Dermis microvascular lymphatic vessel endothelial cell (primary cell): Measurements from ENCODE around the gene UAP1L1. TPM values are rescaled to one million over a fixed set of nuclear protein-coding genes. Genes with fewer than 3 reads are reported as not detected.
A peak's percentile ranks its signal among the peaks of the same experiment; 100 is the strongest.
"Not testable (repeated sequence)": the region's sequence is repeated elsewhere in the genome, so short reads cannot be mapped to it uniquely, and the experiment has no call there.

Experiments used
- DNase-seq, 2 donors: peaks; one replicate each; pipeline versions ENCODE4 v3.0.0 to v3.0.0-alpha.2; 2010; ENCODE audit warnings: low read depth in 2 of 2
- total RNA-seq: library from RNA; depleted of rRNA; stranded (reverse); fragments of >200 nt; gene quantifications from 2 replicates; pipeline ENCODE4 v1.2.1, GENCODE V29; 2014

Gene UAP1L1
- 12.8 and 30.1 TPM in 2 replicates for total RNA-seq

DNA sequence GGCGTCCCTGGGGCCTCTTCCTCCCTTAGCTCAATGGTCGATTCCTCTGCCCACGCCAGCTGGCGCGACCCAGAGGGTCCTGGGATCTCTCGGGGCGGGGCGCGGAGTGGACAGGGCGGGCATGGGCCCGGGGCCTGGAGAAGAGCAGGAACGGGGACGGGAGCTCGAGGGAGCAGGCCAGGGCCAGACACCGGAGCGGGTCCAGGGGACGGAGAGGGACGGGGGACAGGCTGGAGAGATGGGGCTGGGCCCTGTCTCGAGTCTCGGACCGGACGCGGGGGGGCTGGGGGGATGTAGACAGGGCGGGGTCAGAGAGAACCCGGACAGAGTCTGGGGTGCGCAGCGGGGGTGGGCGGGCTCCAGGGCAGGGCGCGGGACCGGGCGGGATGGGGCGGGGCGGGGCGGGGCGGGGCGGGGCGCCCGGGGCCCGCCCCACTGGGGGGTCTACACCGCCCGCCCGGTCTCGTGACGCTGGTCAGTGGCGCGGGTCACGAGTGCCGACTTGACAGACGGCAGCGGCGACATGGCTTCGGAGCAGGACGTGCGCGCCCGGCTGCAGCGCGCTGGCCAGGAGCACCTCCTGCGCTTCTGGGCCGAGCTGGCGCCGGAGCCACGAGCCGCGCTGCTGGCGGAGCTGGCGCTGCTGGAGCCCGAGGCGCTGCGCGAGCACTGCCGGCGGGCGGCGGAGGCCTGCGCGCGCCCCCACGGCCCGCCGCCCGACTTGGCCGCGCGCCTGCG is at the start of gene UAP1L1:
Gene UAP1L1, plus strand, starts transcription at position 508 of the 738 bp plus-strand sequence. Its CDS starts 16 bp downstream, at position 524.
- peak; percentile 34 to 81 for DNase-seq

DNA sequence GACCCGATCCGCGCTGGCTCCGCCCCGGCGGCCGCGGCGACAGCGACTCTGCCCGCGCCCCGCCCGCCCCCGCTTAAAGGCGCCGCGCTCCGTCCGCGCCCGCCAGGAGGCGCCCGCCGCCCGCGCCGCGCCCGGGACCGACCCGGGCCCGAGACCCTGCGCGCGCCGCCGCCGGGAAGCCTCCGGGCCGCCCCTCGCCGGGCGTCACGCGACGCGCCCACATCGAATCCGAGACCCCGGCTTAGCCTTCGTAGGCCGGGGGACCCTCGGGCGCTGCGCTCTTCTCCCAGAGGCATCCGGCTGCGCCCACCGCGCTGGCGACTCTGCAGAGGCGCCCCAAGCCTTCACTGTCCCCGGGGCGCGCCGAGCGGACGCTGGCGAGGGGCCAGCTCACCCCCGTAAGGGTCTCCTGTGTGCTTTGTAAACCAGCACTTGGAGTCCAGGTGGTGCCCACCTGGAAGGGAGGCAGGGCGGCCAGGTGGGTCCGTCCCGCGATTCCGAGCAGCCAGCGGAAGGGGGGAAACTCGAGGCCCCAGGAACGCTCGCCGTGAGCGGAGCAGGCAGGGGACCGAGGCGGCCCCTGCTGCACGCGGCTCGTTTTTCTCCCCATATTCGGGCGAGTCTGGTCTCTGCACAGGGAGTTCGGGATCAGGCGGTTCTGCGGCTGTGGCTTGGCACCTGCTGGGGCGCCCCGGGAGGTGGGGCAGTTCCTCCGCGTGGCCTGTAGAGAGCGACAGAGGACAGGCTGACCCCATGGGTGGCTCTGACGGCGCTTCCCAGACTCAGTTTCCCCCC is 48.9 kb upstream of the UAP1L1 start:
- peak in 1 of 2 donors; percentile 60 for DNase-seq

DNA sequence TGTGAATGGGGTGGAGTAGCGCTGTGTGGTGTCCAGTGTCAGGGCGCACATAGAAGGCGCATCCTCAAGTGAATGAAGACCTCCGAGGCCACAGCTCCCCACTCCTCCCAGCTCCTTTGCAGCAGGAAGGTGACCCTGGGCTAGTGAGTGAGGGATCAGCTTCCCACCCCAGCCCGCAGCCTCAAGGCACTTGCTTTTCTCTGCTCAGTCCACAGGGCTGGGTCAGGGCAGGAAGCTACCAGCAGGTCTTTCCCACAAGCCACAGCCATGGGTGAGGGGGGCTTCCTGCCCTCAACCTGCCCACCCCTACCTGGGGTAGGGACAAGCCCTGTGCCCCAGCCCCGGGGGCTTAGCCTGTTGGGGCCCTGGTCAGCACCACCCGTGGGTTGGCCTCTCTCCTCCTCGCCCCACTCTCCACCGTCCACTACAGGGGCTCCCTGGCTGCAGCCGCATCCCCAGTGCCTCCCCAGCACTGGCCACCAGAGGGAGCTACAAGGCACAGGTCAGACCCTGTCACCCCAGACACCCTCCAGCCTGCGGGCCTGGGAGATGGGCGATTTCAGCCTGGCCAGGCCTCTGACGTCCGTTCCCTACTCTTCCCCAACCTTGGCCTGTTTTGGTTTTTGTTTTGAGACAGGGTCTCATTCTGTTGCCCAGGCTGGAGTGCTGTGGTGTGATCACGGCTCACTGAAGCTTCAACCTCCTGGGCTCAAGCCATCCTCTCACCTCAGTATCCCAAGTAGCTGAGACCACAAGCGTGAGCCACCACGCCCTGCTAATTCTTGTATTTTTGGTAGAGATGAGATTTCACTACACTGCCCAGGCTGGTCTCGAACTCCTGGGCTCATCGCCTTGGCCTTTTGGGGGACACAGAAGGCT is 48.0 kb upstream of the UAP1L1 start:
- peak; percentile 23 to 56 for DNase-seq

GRCh38 chr9:137030006-137030405 is 47.3 kb upstream of the UAP1L1 start:
- DNase-seq = no peak

DNA sequence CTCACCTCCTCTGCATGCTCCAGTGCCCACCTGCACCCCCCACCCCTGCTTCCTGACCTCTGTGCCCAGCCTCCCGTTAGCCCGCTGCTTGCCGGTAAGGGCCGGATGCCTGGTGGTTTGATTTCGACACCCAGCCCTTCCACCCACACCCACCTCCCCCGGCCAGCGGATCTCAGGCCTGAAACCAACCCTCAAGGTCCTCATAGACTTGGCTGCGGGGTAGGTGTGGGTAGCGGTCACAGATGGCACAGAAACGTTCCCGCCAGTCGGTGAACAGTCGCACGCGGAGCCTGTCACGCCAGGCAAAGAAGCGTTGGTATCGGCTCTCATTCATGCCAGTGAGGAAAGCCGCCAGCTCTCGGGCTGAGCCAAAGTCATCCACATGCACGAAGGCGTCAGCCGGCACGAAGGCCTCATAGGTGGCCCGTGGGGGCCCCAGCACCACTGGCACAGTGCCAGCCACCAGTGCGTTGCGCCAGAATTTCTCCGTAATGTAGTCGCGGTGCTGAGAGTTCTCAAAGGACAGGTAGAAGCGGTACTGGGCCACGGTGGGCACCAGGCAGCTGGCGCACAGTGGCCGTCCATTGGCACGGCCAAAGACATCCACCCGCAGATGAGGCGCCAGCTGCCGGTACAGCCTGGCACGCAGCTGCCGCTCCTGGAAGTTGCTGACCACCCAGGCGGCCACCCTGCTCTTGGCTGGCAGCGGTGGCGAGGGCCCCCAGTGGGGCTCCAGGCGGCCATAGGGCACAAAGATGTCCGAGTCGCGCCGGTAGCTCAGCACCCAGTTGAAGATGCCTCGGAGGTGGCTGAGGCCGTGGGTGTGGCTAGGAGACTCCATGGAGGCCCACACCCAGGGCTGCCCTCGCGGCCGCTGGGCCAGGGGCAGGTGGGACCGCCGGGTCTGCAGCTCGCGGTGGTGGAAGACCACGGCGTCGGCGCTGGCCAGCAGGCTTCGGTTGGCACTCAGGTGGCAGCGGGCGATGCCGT is 46.5 kb upstream of the UAP1L1 start:
- no peak for DNase-seq

DNA sequence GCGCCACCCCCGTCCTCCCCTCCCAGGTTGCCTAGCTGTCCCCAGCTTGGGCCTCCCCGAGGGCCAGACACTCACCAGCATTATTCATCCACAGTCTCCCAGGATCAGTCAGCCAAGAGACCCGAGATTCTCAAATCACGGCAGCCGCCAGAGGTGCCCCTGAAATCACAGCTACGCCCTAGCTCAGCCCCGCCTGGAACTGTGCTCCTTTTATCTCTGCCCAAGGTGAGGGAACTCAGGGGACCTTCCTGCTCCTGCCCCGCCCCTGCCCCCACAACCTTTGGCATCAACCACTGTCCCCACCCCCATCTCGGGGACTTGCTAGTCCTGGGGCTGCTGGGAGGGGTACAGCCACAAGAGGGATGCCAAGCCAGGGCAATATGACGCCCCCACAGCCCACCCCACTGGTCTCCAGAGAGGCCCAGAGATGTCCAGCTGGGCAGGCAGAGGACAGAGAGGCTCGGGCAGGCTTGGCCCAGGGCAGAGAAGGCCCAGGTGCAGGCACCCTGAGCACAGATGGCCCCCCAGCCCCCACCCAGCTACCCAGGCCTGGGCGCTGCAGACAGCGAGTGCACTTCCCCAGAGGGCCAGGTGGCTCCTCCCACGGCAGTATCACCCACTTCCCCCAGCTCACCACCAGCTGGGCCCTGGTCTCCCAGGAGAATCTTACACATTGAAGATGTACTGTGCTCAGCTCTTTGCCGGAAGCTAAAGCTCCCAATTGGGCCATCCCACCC is 45.2 kb upstream of the UAP1L1 start, which contains the start of gene FUT7:
Gene FUT7, minus strand, starts transcription at position 185 of the 737 bp plus-strand sequence. Its CDS starts 97 bp downstream, at position 88.
- DNase-seq = no peak

GRCh38 chr9:137032858-137033257 is 44.5 kb upstream of the UAP1L1 start:
- DNase-seq = no peak

DNA sequence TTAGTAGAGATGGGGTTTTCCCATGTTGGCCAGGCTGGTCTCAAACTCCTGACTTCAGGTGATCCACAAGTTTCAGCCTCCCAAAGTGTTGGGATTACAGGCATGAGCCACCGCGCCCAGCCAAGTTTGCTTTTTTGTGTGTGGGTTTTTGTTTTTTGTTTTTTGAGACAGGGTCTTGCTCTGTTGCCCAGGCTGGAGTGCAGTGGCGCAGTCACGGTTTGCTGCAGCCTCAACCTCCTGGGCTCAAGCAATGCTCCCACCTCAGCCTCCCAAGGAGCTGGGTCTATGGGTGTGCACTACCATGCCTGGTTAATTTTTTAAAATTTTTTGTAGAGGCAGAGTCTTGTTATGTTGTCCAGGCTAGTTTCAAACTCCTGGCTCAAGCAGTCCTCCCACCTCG is 43.8 kb upstream of the UAP1L1 start:
- not testable (repeated sequence) for DNase-seq

DNA sequence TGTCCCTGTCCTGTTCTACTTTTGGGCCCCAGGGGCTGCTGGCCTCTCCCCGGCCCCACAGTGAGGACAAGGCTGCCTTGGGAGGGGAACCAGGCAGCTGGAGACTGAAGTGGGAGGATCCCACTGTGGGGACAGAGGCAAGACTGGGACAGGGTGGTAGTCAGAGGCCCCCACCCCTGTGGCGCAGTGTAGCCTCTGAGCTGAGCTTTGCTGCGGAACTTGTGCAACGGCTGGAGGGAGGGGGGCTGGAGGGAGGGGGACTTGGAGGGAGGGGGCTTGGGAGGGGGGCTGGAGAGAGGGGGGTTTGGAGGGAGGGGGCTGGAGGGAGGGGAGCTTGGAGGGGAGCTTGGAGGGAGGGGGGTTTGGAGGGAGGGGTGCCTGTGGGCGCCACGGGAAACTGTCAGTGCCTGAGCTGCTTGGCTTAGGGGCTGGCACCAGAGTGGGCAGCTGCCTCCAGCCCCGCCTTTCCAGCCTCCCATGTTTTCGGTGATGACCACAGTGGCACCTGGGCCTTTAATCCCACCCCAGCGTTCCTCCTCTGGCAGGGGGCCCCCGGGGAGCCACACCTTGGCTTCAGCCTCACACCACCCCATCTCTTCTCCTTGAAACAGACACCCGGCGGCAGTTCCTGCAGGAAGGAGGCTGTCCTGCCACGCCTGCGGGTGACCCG is 43.1 kb upstream of the UAP1L1 start:
- no peak for DNase-seq

DNA sequence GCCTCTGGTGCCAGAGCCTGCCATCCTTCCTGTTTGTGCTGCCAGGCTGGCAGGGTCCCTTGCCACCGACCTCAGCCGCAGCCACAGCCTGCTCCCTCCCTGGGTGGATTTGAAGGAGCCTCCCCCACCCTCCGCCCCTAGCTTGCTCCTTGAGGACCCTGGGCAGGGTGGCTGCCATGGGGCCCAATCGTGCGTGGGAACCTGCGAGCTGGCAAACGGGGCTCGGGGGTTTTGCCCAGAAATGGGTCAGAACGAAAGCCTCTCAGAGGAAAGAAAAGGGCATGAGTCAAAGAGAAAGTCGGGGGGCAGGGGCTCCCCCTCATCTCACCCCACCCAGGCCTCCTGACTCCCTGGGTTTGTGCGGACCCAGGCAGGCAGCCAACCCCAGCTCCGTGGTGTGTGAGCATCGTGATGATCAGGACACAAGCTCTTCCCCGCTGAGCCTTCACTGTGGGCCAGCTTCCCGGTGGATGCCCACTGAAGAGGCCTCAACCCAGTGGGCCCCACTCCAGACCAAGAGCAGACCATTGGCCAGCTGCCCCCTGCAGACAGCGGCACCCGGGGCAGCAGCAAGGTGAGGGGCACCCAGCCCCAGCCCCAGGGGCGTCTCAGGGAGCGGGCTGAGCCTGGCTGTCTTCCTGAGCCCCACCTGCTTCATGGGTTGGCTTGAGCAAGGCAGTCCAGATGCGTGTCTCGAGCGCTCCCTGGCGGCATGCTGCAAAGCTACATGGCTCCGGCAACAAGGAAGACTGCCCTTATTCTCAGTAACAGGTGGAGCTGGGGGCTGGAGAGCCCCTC is 42.4 kb upstream of the UAP1L1 start:
- DNase-seq = peak; percentile 68 to 85

DNA sequence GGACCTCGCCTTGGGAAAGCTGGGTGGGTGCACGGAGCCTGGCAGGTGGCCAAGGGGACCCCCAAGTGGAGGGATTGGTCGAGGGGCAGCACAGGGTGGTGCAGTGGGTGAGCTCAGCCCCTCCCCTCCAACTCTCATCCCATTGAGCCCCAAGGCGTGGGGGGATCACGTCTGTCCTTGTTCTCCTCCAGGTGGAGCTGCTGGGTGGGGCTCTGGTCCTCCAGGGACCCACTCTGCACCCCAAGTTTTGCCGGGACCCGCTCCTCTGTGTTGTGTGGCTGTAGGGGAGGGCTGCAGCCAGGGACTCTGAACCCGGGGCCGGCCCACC is 41.8 kb upstream of the UAP1L1 start:
- DNase-seq = no peak

DNA sequence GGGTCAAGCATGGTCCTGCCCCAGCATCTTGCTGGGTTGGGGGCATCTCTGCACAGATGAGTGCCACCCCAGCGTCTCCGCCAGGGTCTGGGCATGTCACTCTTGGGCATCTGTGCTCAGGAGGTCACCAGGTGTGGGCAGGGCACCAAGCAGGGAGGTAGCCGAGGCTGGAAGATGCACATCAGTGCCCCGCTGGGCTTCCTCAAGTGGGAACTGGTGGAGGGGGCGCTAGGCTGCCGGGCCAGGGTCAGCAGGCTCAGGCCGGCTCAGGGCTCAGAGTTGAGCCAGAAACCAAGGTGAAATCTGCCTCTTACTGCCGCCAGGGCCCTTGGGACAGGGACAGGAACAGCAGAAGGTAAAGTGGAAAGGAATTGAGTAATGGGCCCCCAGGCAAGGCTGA is 41.4 kb upstream of the UAP1L1 start:
- DNase-seq = no peak

DNA sequence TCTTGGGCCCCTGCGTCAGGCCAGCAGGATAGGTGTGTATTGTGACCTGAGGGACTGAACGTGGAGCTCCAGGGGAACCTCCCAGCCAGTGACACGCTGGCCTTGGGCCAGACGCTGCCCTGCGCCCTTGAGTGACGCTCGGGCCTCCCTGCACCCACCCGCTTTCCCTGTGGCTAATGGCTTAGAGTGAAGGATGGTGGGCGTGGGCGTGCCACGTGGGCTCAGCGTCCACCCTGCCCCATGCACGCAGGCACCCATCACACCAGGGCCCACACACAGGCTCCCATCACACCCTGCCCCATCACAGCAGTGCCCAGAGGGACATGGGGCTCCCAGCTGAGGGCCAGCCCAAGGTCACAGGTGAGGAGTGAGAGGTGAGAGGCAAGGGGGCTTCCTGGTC is 40.3 kb upstream of the UAP1L1 start:
- no peak for DNase-seq

DNA sequence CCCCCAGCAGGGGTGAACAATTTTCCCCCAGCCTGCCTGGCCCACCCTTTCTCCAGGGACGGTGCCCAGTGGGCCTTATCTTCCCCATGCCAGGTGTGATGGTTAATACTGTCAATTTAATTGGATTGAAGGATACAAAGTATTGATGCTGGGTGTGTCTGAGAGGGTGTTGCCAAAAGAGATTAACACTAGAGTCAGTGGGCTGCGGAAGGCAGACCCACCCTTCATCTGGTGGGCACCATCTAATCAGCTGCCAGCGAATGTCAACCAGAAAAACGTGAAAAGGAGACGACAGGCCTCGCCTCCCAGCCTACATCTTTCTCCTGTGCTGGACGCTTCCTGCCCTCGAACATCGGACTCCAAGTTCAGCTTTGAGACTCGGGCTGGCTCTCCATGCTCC is 39.8 kb upstream of the UAP1L1 start:
- no peak for DNase-seq

DNA sequence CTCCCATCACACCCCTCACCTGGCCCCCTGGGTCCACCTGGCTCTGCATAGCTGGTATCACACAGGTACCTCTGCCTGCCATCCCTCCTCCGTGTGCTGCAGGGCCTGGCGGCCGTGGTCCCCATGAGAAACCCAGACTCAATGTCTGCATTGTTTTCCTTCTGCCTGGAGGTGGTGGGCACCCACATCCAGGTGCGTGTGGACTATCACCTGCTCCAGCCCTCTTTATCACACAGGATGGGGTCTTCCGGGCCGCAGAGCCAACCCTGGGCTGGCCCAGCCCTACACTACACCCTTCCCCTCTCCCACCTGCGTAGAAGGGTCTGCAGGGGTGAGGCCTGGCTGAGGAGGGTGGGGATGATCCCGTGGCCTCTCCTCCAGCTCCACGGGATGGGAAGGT is 38.4 kb upstream of the UAP1L1 start:
- no peak for DNase-seq

GRCh38 chr9:137039611-137040366 is 37.5 kb upstream of the UAP1L1 start:
- DNase-seq = no peak

DNA sequence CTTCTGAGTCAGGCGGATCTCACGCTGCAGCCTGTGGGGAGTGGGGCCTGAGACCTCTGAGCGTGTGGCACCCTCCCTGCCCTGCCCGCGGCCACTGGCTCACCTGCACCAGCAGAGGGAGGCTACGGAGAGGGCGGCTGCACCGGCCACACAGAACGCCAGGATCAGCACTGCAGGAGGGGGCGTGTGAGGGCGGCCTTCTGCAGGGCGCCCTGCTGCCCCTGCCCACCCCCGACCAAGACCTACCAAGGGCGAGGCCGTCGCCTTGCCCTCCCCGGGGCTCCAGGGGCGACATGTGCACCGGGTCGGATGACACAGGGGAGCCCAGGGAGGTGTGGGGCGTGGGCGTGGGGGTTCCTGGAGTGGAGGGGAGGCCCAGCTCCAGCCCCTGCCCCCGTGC is 36.7 kb upstream of the UAP1L1 start:
- no peak for DNase-seq

- no peak for DNase-seq
Measured at GRCh38 chr9:137041124-137041523, 36.2 kb upstream of the UAP1L1 start.
